HepG2 (cell line): ENCODE measurements around the gene GIPC1. TPM values are rescaled to one million over a fixed set of nuclear protein-coding genes. Genes with fewer than 3 reads are reported as not detected.

Source experiments
- ADNP ChIP-seq: sonication (generic); formaldehyde crosslinking; IDR thresholded peaks from 2 replicates; pipeline ENCODE4 v1.4.0; 2020; ENCODE audit warnings: missing genetic modification reagents
- BCL6 ChIP-seq: IDR thresholded peaks from 2 replicates; pipeline ENCODE4 v1.6.1; 2016; ENCODE audit warnings: missing genetic modification reagents, missing compliant biosample characterization
- GATAD2A ChIP-seq: IDR thresholded peaks from 2 replicates; pipeline ENCODE4 v1.6.1; 2016
- GTF2F1 ChIP-seq: fragments of 150-350 bp; IDR thresholded peaks from 2 replicates; pipeline ENCODE4 v1.6.1; 2014; ENCODE audit warnings: low read length
- HNRNPL ChIP-seq: fragments of 200-400 bp; formaldehyde crosslinking; IDR thresholded peaks from 2 replicates; pipeline ENCODE4 v1.6.1; 2017; ENCODE audit warnings: mild to moderate bottlenecking, low read depth, low read length
- IKZF1 ChIP-seq: fragments of 450-650 bp; IDR thresholded peaks from 2 replicates; pipeline ENCODE4 v1.7.1; 2016
- KDM6A ChIP-seq: IDR thresholded peaks from 2 replicates; pipeline ENCODE4 v1.6.1; 2016; ENCODE audit warnings: low read depth
- KLF11 ChIP-seq: IDR thresholded peaks from 2 replicates; pipeline ENCODE4 v1.6.1; 2016; ENCODE audit warnings: missing compliant biosample characterization
- KLF6 ChIP-seq: IDR thresholded peaks from 2 replicates; pipeline ENCODE4 v1.8.0; 2016; ENCODE audit warnings: missing biosample characterization, missing genetic modification reagents
- MAFG ChIP-seq: sonication (generic); formaldehyde crosslinking; IDR thresholded peaks from 2 replicates; pipeline ENCODE4 v1.5.1; 2020; ENCODE audit warnings: mild to moderate bottlenecking, missing genetic modification reagents
- NFE2L2 ChIP-seq: fragments of 150-350 bp; IDR thresholded peaks from 2 replicates; pipeline ENCODE4 v1.6.1; 2014; ENCODE audit warnings: low read length
- REXO4 ChIP-seq: sonication (generic); formaldehyde crosslinking; IDR thresholded peaks from 2 replicates; pipeline ENCODE4 v1.8.0; 2022; ENCODE audit warnings: missing genetic modification reagents, mild to moderate bottlenecking, borderline replicate concordance
- SALL1 ChIP-seq: sonication (generic); formaldehyde crosslinking; IDR thresholded peaks from 2 replicates; pipeline ENCODE4 v1.8.0; 2022; ENCODE audit warnings: mild to moderate bottlenecking, missing genetic modification reagents
- SNRNP70 ChIP-seq: fragments of 200-400 bp; formaldehyde crosslinking; IDR thresholded peaks from 2 replicates; pipeline ENCODE4 v1.6.1; 2017; ENCODE audit warnings: mild to moderate bottlenecking, low read depth, low read length, moderate library complexity
- SP2 ChIP-seq: sonication (generic); formaldehyde crosslinking; IDR thresholded peaks from 2 replicates; pipeline ENCODE4 v1.5.1; 2020; ENCODE audit warnings: mild to moderate bottlenecking, missing genetic modification reagents
- STAT5B ChIP-seq: sonication (generic); formaldehyde crosslinking; IDR thresholded peaks from 2 replicates; pipeline ENCODE4 v1.4.0; 2020; ENCODE audit warnings: missing genetic modification reagents
- TARDBP ChIP-seq: sonication (generic); formaldehyde crosslinking; IDR thresholded peaks from 2 replicates; pipeline ENCODE4 v1.8.0; 2022; ENCODE audit warnings: mild to moderate bottlenecking, missing genetic modification reagents
- TBP ChIP-seq: sonication (generic); formaldehyde crosslinking; IDR thresholded peaks from 2 replicates; pipeline ENCODE4 v1.5.0; 2020; ENCODE audit warnings: missing genetic modification reagents
- TP53 ChIP-seq: sonication (generic); formaldehyde crosslinking; conservative IDR thresholded peaks from 2 replicates; pipeline ENCODE4 v1.4.0; 2020; ENCODE audit warnings: missing genetic modification reagents
- ZNF20 ChIP-seq: sonication (generic); formaldehyde crosslinking; IDR thresholded peaks from 2 replicates; pipeline ENCODE4 v1.4.0; 2020; ENCODE audit warnings: mild to moderate bottlenecking, moderate library complexity, missing genetic modification reagents
- ZNF263 ChIP-seq: sonication (generic); formaldehyde crosslinking; IDR thresholded peaks from 2 replicates; pipeline ENCODE4 v1.4.0; 2020; ENCODE audit warnings: missing genetic modification reagents
- ZNF317 ChIP-seq: sonication (generic); formaldehyde crosslinking; IDR thresholded peaks from 2 replicates; pipeline ENCODE4 v1.5.0; 2020; ENCODE audit warnings: mild to moderate bottlenecking, missing genetic modification reagents
- ZNF367 ChIP-seq: sonication (generic); formaldehyde crosslinking; IDR thresholded peaks from 2 replicates; pipeline ENCODE4 v1.4.0; 2020; ENCODE audit warnings: missing genetic modification reagents, borderline replicate concordance
- ZNF383 ChIP-seq: sonication (generic); formaldehyde crosslinking; IDR thresholded peaks from 2 replicates; pipeline ENCODE4 v1.4.0; 2020; ENCODE audit warnings: missing genetic modification reagents, mild to moderate bottlenecking, borderline replicate concordance
- ZNF549 ChIP-seq: sonication (generic); formaldehyde crosslinking; IDR thresholded peaks from 2 replicates; pipeline ENCODE4 v1.5.0; 2020; ENCODE audit warnings: missing genetic modification reagents
- ZNF562 ChIP-seq: sonication (generic); formaldehyde crosslinking; IDR thresholded peaks from 2 replicates; pipeline ENCODE4 v1.8.0; 2022; ENCODE audit warnings: missing genetic modification reagents, borderline replicate concordance
- ZNF567 ChIP-seq: sonication (generic); formaldehyde crosslinking; IDR thresholded peaks from 2 replicates; pipeline ENCODE4 v1.8.1; 2023; ENCODE audit warnings: mild to moderate bottlenecking, missing genetic modification reagents, borderline replicate concordance
- ZNF724P ChIP-seq: sonication (generic); formaldehyde crosslinking; IDR thresholded peaks from 2 replicates; pipeline ENCODE4 v1.8.0; 2022; ENCODE audit warnings: missing genetic modification reagents, borderline replicate concordance
- polyA plus RNA-seq, 8 experiments: library from polyadenylated mRNA; depleted of rRNA in 3 of 8; stranded (reverse) in 7 of 8; unstranded in 1 of 8; fragments of >200 nt; fragmentation: Illumina TruSeq in 4 of 8; extraction: Trizol in 4 of 8; gene quantifications; 2 replicates each; pipeline versions ENCODE4 v1.2.1 to v1.2.3, GENCODE V29; 2011 to 2016; ENCODE audit warnings: low read depth in 4 of 8, missing spikeins in 1 of 8, mixed read lengths in 1 of 8; ENCODE audit not compliant: insufficient read depth in 1 of 8
- total RNA-seq, 5 experiments: library from RNA; depleted of rRNA; stranded (reverse); fragments of >200 nt; fragmentation: Illumina TruSeq; extraction: Trizol; gene quantifications; 2 replicates each; pipeline ENCODE4 v1.2.3, GENCODE V29; 2016; ENCODE audit warnings: low read depth in 1 of 5
- TF ChIP-seq, protein P1 (sequence below): sonication (generic); formaldehyde crosslinking; IDR thresholded peaks from 2 replicates; pipeline ENCODE4 v1.8.1; 2022; ENCODE audit warnings: low read depth, mild to moderate bottlenecking, missing genetic modification reagents
- TF ChIP-seq, protein P2 (sequence below): sonication (generic); formaldehyde crosslinking; IDR thresholded peaks from 2 replicates; pipeline ENCODE4 v1.4.0; 2020; ENCODE audit warnings: low read depth, mild to moderate bottlenecking, missing genetic modification reagents
- TF ChIP-seq, protein P3 (sequence below): IDR thresholded peaks from 2 replicates; pipeline ENCODE4 v1.6.1; 2016; ENCODE audit warnings: control low read depth

GIPC1 gene
- total and polyA plus RNA-seq, 2 of the 13 experiments (the other 11 are each of a cell fraction or from before 2014, with no cell fraction given): 27.1 to 48.1 TPM

DNA sequence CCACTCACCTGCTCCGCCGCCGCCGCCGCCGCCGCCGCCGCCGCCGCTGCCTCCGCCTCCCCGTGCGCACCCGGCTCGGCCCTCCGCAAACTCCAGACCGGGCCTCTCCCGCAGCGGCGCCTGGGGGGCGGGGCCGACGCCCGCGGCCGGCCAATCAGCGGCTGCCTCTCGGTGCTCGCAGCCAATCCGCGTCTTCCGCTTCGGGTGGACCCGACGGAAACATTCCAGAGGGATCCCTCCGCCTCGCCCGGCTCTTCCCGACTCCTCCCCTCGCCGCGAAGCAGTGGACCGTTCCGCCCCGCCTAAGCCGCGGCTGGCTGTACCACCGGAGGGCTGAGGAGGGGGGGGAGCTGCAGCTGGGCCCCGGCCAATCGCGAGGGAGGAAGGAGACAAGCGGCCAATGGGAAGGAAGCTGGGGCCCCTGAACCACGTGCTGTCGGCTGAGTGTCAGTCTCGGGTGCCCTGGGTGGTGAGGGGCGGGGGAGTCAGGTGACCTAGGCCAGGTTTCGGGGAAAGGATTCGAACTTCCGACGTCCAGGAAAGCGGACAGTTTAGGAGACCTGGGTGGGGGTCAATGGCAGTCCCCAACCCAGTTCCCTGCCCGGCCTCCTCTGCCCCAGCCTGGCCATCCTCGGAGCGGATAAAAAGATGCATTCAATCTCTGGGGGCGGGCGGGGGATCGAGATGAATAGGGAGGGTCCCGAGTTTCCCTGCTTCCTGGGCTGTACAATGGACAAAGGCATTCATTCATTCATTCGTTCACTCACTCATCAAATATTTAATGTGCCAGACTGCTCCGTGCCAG lies at the start of gene GIPC1 (continued):
- TF ChIP-seq, protein P1, sequence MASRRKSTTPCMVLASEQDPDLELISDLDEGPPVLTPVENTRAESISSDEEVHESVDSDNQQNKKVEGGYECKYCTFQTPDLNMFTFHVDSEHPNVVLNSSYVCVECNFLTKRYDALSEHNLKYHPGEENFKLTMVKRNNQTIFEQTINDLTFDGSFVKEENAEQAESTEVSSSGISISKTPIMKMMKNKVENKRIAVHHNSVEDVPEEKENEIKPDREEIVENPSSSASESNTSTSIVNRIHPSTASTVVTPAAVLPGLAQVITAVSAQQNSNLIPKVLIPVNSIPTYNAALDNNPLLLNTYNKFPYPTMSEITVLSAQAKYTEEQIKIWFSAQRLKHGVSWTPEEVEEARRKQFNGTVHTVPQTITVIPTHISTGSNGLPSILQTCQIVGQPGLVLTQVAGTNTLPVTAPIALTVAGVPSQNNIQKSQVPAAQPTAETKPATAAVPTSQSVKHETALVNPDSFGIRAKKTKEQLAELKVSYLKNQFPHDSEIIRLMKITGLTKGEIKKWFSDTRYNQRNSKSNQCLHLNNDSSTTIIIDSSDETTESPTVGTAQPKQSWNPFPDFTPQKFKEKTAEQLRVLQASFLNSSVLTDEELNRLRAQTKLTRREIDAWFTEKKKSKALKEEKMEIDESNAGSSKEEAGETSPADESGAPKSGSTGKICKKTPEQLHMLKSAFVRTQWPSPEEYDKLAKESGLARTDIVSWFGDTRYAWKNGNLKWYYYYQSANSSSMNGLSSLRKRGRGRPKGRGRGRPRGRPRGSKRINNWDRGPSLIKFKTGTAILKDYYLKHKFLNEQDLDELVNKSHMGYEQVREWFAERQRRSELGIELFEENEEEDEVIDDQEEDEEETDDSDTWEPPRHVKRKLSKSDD (CRISPR knock-in tag): no peak
- peak; percentile 90 for TF ChIP-seq SP2 (CRISPR knock-in tag)
- no peak for TF ChIP-seq TBP (CRISPR knock-in tag)
- TF ChIP-seq NFE2L2: no peak
- no peak for TF ChIP-seq KLF6 (CRISPR knock-in tag)
- TF ChIP-seq SALL1 (CRISPR knock-in tag): peak; percentile 88
- TF ChIP-seq ZNF724P: no peak
- TF ChIP-seq BCL6 (CRISPR knock-in tag): 0 out of 2 replicates have a peak, but pooled peaks have one; percentile 28
- no peak for TF ChIP-seq ZNF549 (CRISPR knock-in tag)
- TF ChIP-seq MAFG (CRISPR knock-in tag): no peak
- TF ChIP-seq REXO4 (CRISPR knock-in tag): no peak
- no peak for TF ChIP-seq STAT5B
- no peak for TF ChIP-seq TP53 (CRISPR knock-in tag)
- TF ChIP-seq ZNF317 (CRISPR knock-in tag): no peak
- no peak for TF ChIP-seq ZNF567 (CRISPR knock-in tag)
- no peak for TF ChIP-seq SNRNP70
- peak; percentile 39; the same call in 1 of the 2 replicates for TF ChIP-seq GATAD2A (CRISPR knock-in tag)
- TF ChIP-seq ZNF562 (CRISPR knock-in tag): no peak
- TF ChIP-seq, protein P2, sequence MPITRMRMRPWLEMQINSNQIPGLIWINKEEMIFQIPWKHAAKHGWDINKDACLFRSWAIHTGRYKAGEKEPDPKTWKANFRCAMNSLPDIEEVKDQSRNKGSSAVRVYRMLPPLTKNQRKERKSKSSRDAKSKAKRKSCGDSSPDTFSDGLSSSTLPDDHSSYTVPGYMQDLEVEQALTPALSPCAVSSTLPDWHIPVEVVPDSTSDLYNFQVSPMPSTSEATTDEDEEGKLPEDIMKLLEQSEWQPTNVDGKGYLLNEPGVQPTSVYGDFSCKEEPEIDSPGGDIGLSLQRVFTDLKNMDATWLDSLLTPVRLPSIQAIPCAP (CRISPR knock-in tag): no peak
- TF ChIP-seq ZNF20 (CRISPR knock-in tag): no peak
- TF ChIP-seq GTF2F1: no peak
- peak; percentile 85 for TF ChIP-seq TARDBP
- TF ChIP-seq ADNP (CRISPR knock-in tag): 0 out of 2 replicates have a peak, but pooled peaks have one; percentile 70
- TF ChIP-seq, protein P3, sequence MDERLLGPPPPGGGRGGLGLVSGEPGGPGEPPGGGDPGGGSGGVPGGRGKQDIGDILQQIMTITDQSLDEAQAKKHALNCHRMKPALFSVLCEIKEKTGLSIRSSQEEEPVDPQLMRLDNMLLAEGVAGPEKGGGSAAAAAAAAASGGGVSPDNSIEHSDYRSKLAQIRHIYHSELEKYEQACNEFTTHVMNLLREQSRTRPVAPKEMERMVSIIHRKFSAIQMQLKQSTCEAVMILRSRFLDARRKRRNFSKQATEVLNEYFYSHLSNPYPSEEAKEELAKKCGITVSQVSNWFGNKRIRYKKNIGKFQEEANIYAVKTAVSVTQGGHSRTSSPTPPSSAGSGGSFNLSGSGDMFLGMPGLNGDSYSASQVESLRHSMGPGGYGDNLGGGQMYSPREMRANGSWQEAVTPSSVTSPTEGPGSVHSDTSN (CRISPR knock-in tag): peak; percentile 62
- no peak for TF ChIP-seq ZNF383 (CRISPR knock-in tag)
- TF ChIP-seq ZNF263 (CRISPR knock-in tag): peak; percentile 44; the same call in 1 of the 2 replicates
- TF ChIP-seq IKZF1: no peak
- no peak for TF ChIP-seq ZNF367
- no peak for TF ChIP-seq KDM6A (CRISPR knock-in tag)
- no peak for TF ChIP-seq HNRNPL
- TF ChIP-seq KLF11 (CRISPR knock-in tag): no peak
